MM.1S (cell line): ENCODE measurements around the gene PRG3.

Experiments used
- CTCF ChIP-seq: fragments of 300-600 bp; sonication (generic); IDR thresholded peaks from 2 replicates; pipeline ENCODE4 v1.5.1; 2016; ENCODE audit warnings: antibody characterized with exemption, low read length, mixed read lengths
- EZH2 ChIP-seq: fragments of 300-600 bp; sonication (generic); optimal IDR thresholded peaks from 2 replicates; pipeline ENCODE3; 2017; ENCODE audit warnings: low read depth, mild to moderate bottlenecking, antibody characterized with exemption, low read length, mixed read lengths

GRCh38 chr11:57427727-57428082, 46.8 kb upstream of the PRG3 start:
- no peak for TF ChIP-seq CTCF
- TF ChIP-seq EZH2: no peak
